GM18498 (cell line): ENCODE results near the gene DCDC2C.
"Not testable (repeated sequence)": the region's sequence is repeated elsewhere in the genome, so short reads cannot be mapped to it uniquely, and the experiment has no call there.

Experiments used
- ATAC-seq: cut with Tn5 transposase; IDR thresholded peaks from one replicate; pipeline ENCODE4 v1.9.1; 2021; ENCODE audit warnings: mild to moderate bottlenecking, moderate library complexity; ENCODE audit not compliant: unreplicated experiment

The DCDC2C gene

GRCh38 chr2:3814706-3815245 lies 111.4 kb downstream of the DCDC2C start:
- no peak for ATAC-seq

- not testable (repeated sequence) for ATAC-seq
Measured at GRCh38 chr2:3817144-3817543, 113.8 kb downstream of the DCDC2C start.

- no peak for ATAC-seq
Measured at GRCh38 chr2:3823748-3824147, 120.4 kb downstream of the DCDC2C start.

GRCh38 chr2:3827673-3828575 lies 124.5 kb downstream of the DCDC2C start:
- ATAC-seq: no peak

GRCh38 chr2:3830796-3831195 lies 127.4 kb downstream of the DCDC2C start:
- no peak for ATAC-seq

- no peak for ATAC-seq
Measured at GRCh38 chr2:3837086-3837485, 133.7 kb downstream of the DCDC2C start.

- ATAC-seq: no peak
Measured at GRCh38 chr2:3838348-3838747, 135.0 kb downstream of the DCDC2C start.

GRCh38 chr2:3839476-3839875 lies 136.1 kb downstream of the DCDC2C start:
- no peak for ATAC-seq

- no peak for ATAC-seq
Measured at GRCh38 chr2:3840611-3841155, 137.3 kb downstream of the DCDC2C start.

GRCh38 chr2:3847397-3848052 lies 144.2 kb downstream of the DCDC2C start:
- ATAC-seq: no peak

- ATAC-seq: no peak
Measured at GRCh38 chr2:3848776-3849175, 145.4 kb downstream of the DCDC2C start.

GRCh38 chr2:3849213-3849612 lies 145.8 kb downstream of the DCDC2C start:
- ATAC-seq: no peak

GRCh38 chr2:3857576-3857975 lies 154.2 kb downstream of the DCDC2C start:
- ATAC-seq: no peak

GRCh38 chr2:3864943-3865865 lies 161.8 kb downstream of the DCDC2C start:
- ATAC-seq: no peak

- no peak for ATAC-seq
Measured at GRCh38 chr2:3867469-3867868, 164.1 kb downstream of the DCDC2C start.

GRCh38 chr2:3868012-3868805 lies 164.8 kb downstream of the DCDC2C start:
- no peak for ATAC-seq

- no peak for ATAC-seq
Measured at GRCh38 chr2:3870222-3870621, 166.8 kb downstream of the DCDC2C start.

- ATAC-seq: no peak
Measured at GRCh38 chr2:3871002-3871401, 167.6 kb downstream of the DCDC2C start.

GRCh38 chr2:3872451-3872850 lies 169.1 kb downstream of the DCDC2C start:
- ATAC-seq: no peak

GRCh38 chr2:3873899-3874298 lies 170.5 kb downstream of the DCDC2C start:
- no peak for ATAC-seq
